MM.1S (cell line): ENCODE data around the gene MAPKAP1.

Source experiments
- DNase-seq: peaks from one replicate; pipeline ENCODE4 v3.0.0-alpha.2; 2015
- H2AFZ ChIP-seq: fragments of 300-600 bp; sonication (generic); 2 replicates; pipeline ENCODE4 v1.6.0; 2016; ENCODE audit warnings: antibody characterized with exemption, low read length
- H3F3A ChIP-seq: fragments of 300-600 bp; sonication (generic); 2 replicates; pipeline ENCODE4 v1.6.1; 2016; ENCODE audit warnings: mild to moderate bottlenecking, antibody characterized with exemption, low read length, moderate library complexity, mixed read lengths; ENCODE audit not compliant: insufficient read depth
- H3K27ac ChIP-seq: fragments of 300-600 bp; sonication (generic); 2 replicates; pipeline ENCODE4 v1.5.1; 2016; ENCODE audit warnings: mild to moderate bottlenecking, low read length
- H3K27me3 ChIP-seq: fragments of 300-600 bp; sonication (generic); replicated peaks from 2 replicates; pipeline ENCODE4 v1.6.0; 2016; ENCODE audit warnings: low read length; ENCODE audit not compliant: insufficient read depth
- H3K36me3 ChIP-seq: fragments of 300-600 bp; sonication (generic); replicated peaks from 2 replicates; pipeline ENCODE4 v1.6.1; 2016; ENCODE audit warnings: mild to moderate bottlenecking, low read length, mixed read lengths; ENCODE audit not compliant: insufficient read depth
- H3K4me1 ChIP-seq: fragments of 300-600 bp; sonication (generic); 2 replicates; pipeline ENCODE4 v1.6.1; 2016; ENCODE audit warnings: low read length, mixed read lengths
- H3K4me2 ChIP-seq: fragments of 300-600 bp; sonication (generic); 2 replicates; pipeline ENCODE4 v1.6.0; 2016; ENCODE audit warnings: low read depth, low read length
- H3K4me3 ChIP-seq: fragments of 300-600 bp; sonication (generic); 2 replicates; pipeline ENCODE4 v1.5.1; 2016; ENCODE audit warnings: low read length, mixed read lengths
- H3K79me2 ChIP-seq: fragments of 300-600 bp; sonication (generic); 2 replicates; pipeline ENCODE4 v1.6.1; 2016; ENCODE audit warnings: mixed run types, low read length, mixed read lengths
- H3K9ac ChIP-seq: fragments of 300-600 bp; sonication (generic); 2 replicates; pipeline ENCODE4 v1.6.1; 2016; ENCODE audit warnings: low read length, mixed read lengths
- H3K9me2 ChIP-seq: fragments of 300-600 bp; sonication (generic); replicated peaks from 2 replicates; pipeline ENCODE4 v1.6.1; 2016; ENCODE audit warnings: mild to moderate bottlenecking, low read length, mixed read lengths; ENCODE audit not compliant: insufficient read depth
- H3K9me3 ChIP-seq: fragments of 300-600 bp; sonication (generic); replicated peaks from 2 replicates; pipeline ENCODE4 v1.6.1; 2016; ENCODE audit warnings: mild to moderate bottlenecking, low read length, mixed read lengths; ENCODE audit not compliant: insufficient read depth
- H4K20me1 ChIP-seq: fragments of 300-600 bp; sonication (generic); 2 replicates; pipeline ENCODE4 v1.6.1; 2016; ENCODE audit warnings: mild to moderate bottlenecking, low read length, moderate library complexity, mixed read lengths; ENCODE audit not compliant: insufficient read depth
- EZH2 ChIP-seq: fragments of 300-600 bp; sonication (generic); optimal IDR thresholded peaks from 2 replicates; pipeline ENCODE3; 2017; ENCODE audit warnings: low read depth, mild to moderate bottlenecking, antibody characterized with exemption, low read length, mixed read lengths
- EZH2phosphoT487 ChIP-seq: fragments of 300-600 bp; sonication (generic); IDR thresholded peaks from 2 replicates; pipeline ENCODE4 v1.6.1; 2018; ENCODE audit warnings: antibody characterized with exemption, low read length
- TF ChIP-seq, protein P1 (sequence below): fragments of 300-600 bp; sonication (generic); IDR thresholded peaks from 2 replicates; pipeline ENCODE4 v1.5.1; 2016; ENCODE audit warnings: antibody characterized with exemption, low read length, mixed read lengths

MAPKAP1 gene

DNA sequence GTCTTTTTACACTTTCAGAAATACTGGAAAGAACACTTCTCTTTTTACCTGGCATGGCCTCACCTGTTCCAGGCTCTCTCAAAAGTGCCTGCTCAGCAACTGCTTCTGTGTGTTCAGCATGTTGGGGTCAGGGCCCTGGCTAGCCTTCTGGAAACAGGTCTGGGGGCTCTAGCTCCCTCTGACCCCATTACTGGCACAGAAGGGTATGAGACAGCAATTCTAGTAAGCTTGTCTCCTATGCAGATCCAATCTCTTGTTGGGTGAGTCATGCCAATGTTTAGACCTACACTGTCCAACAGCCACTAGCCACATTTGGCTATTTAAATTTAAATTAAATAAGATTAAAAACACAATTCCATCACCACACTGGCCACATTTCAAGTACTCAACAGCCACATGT is 80.8 kb downstream of the MAPKAP1 start:
- Histone ChIP-seq H3K9ac (no peak overlapping the region), H4K20me1 (no peaks in the 10 kb centered on the region), H3K4me1 (peaks cover 12% of the 10 kb centered on the region; the same call in 1 of the 2 replicates), H3K4me2 (no peak overlapping the region), H2AFZ (no peak overlapping the region), H3K9me2 (no peaks in the 10 kb centered on the region), H3K9me3 (no peaks in the 10 kb centered on the region), H3K27me3 (no peaks in the 10 kb centered on the region), H3K27ac (no peak overlapping the region), H3K4me3 (no peak overlapping the region), H3F3A (no peaks in the 10 kb centered on the region), H3K36me3 (no peaks in the 10 kb centered on the region), H3K79me2 (peaks cover 41% of the 10 kb centered on the region)
- no peak for DNase-seq
- TF ChIP-seq EZH2 (no peak), EZH2phosphoT487 (no peak)
- TF ChIP-seq, protein P1, sequence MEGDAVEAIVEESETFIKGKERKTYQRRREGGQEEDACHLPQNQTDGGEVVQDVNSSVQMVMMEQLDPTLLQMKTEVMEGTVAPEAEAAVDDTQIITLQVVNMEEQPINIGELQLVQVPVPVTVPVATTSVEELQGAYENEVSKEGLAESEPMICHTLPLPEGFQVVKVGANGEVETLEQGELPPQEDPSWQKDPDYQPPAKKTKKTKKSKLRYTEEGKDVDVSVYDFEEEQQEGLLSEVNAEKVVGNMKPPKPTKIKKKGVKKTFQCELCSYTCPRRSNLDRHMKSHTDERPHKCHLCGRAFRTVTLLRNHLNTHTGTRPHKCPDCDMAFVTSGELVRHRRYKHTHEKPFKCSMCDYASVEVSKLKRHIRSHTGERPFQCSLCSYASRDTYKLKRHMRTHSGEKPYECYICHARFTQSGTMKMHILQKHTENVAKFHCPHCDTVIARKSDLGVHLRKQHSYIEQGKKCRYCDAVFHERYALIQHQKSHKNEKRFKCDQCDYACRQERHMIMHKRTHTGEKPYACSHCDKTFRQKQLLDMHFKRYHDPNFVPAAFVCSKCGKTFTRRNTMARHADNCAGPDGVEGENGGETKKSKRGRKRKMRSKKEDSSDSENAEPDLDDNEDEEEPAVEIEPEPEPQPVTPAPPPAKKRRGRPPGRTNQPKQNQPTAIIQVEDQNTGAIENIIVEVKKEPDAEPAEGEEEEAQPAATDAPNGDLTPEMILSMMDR: no peak

DNA sequence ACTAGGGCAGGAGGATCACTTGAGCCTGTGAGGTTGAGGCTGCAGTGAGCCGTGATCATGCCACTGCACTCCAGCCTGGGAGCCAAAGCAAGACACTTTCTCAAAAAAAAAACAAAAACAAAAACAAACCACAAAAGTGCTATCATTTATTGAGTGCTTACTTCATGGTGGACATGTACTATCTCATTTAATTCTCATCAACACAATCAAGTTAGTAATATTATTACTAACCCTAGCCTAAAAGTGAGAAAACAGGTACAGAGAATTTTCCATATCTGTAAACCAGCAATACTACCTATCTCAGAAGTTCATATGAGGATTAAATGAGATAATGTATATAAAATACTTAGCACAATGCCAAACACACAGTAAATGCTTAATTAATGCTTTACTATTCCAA is 85.8 kb downstream of the MAPKAP1 start:
- no peaks in the 10 kb centered on the region for H3K27me3 ChIP-seq
- H3K79me2 ChIP-seq: peaks cover 30% of the 10 kb centered on the region
- no peak for DNase-seq

DNA sequence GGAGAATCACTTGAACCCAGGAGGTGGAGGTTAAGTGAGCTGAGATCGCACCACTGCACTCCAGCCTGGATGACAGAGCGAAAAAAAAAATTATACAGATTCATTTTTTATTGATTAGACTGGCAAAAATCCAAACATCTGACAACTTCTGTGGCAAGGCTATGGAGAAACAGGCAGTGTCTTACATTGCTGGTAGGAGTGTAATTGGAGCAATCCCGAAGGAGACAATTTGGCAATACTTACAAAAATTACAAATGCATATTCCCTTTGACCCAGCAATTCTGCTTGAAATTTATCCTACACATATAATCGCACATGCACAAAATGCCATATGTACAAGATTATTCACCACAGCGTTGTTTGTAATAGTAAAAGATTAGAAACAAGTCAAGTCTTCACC is 86.8 kb downstream of the MAPKAP1 start:
- H3K36me3 ChIP-seq: no peaks in the 10 kb centered on the region
- no peaks in the 10 kb centered on the region for H3K9me2 ChIP-seq
- H3K27ac ChIP-seq: no peak overlapping the region
- TF ChIP-seq, protein P1: no peak
- TF ChIP-seq EZH2phosphoT487: no peak
- no peak for TF ChIP-seq EZH2
- DNase-seq: no peak
- H3K4me2 ChIP-seq: no peak overlapping the region
- no peaks in the 10 kb centered on the region for H3K4me1 ChIP-seq
- H3K27me3 ChIP-seq: no peaks in the 10 kb centered on the region
- no peaks in the 10 kb centered on the region for H3F3A ChIP-seq
- no peaks in the 10 kb centered on the region for H3K9me3 ChIP-seq
- H3K79me2 ChIP-seq: peaks cover 37% of the 10 kb centered on the region
- H3K4me3 ChIP-seq: no peak overlapping the region
- no peak overlapping the region for H2AFZ ChIP-seq
- H3K9ac ChIP-seq: no peak overlapping the region
- H4K20me1 ChIP-seq: no peaks in the 10 kb centered on the region; the same call in 1 of the 2 replicates

More for the DNA sequence above, 85.8 kb downstream of the MAPKAP1 start:
- H3K9me3 ChIP-seq: no peaks in the 10 kb centered on the region
- H2AFZ ChIP-seq: no peak overlapping the region
- H3K36me3 ChIP-seq: no peaks in the 10 kb centered on the region
- H3K4me1 ChIP-seq: peaks cover 4% of the 10 kb centered on the region; the same call in 1 of the 2 replicates
- no peaks in the 10 kb centered on the region; the same call in 1 of the 2 replicates for H4K20me1 ChIP-seq
- H3K9me2 ChIP-seq: no peaks in the 10 kb centered on the region
- H3F3A ChIP-seq: no peaks in the 10 kb centered on the region
- H3K4me3 ChIP-seq: no peak overlapping the region
- no peak overlapping the region for H3K9ac ChIP-seq
- no peak overlapping the region for H3K27ac ChIP-seq
- TF ChIP-seq, protein P1: no peak
- TF ChIP-seq EZH2phosphoT487: no peak
- no peak for TF ChIP-seq EZH2
- H3K4me2 ChIP-seq: no peak overlapping the region
